ENCODE data around the gene SFMBT1. TPM values are rescaled to one million over a fixed set of nuclear protein-coding genes. Genes with fewer than 3 reads are reported as not detected.
A peak's percentile ranks its signal among the peaks of the same experiment; 100 is the strongest.

SFMBT1 gene
- total RNA-seq, 1 experiment from 2014 or later = 3.0 TPM

GRCh38 chr3:52986049-52986448, 59.8 kb downstream of the SFMBT1 start:
- no peaks in the 10 kb centered on the region for H3K9me2 ChIP-seq (replicated peaks; ENCODE audit: insufficient read depth, low read length)
- no peaks in the 10 kb centered on the region for H3K36me3 ChIP-seq (ENCODE audit: insufficient read depth, low read length)
- H3K27me3 ChIP-seq (ENCODE audit: low read length) = no peaks in the 10 kb centered on the region
- no peak overlapping the region for H3K27ac ChIP-seq (ENCODE audit: low read length)
- H3K9me3 ChIP-seq (ENCODE audit: low read length) = no peaks in the 10 kb centered on the region
- H3K4me3 ChIP-seq (ENCODE audit: low read length) = no peak overlapping the region
- H3K4me2 ChIP-seq (ENCODE audit: low read depth, low read length, poor library complexity, severe bottlenecking) = no peak overlapping the region
- no peak for DNase-seq
- H3K4me1 ChIP-seq (ENCODE audit: low read length) = peaks cover 10% of the 10 kb centered on the region
- H3K79me2 ChIP-seq (ENCODE audit: low read length) = no peaks in the 10 kb centered on the region
- H4K20me1 ChIP-seq (ENCODE audit: insufficient read depth, low read depth, low read length) = no peaks in the 10 kb centered on the region
- H2AFZ ChIP-seq (ENCODE audit: low read length) = no peak overlapping the region
- no peak overlapping the region for H3K9ac ChIP-seq (ENCODE audit: low read length)

DNA sequence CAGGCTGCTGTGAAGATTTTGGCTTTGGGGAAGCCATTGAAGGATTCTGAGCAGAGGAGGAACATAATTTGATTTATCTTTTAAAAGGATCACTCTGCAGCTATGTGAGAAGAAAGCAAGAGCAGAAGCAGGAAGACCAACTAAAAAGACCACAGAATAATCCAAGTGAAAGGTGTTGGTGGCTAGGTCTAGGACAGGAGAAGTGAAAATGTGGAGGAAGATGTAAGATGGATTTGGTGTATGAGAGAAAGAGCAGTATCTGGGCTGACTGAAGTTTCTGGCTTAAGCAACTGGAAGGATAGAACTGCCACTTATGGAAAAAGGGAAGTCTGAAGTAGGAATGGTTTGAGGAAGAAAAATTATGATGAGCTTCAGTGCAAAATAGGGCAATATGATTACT, 62.0 kb downstream of the SFMBT1 start:
- H3K4me1 ChIP-seq (ENCODE audit: low read length) = peaks cover 10% of the 10 kb centered on the region
- no peak overlapping the region for H3K4me3 ChIP-seq (ENCODE audit: low read length)
- no peak overlapping the region for H3K9ac ChIP-seq (ENCODE audit: low read length)
- no peaks in the 10 kb centered on the region for H3K9me3 ChIP-seq (ENCODE audit: low read length)
- no peaks in the 10 kb centered on the region for H3K27me3 ChIP-seq (ENCODE audit: low read length)
- H4K20me1 ChIP-seq (ENCODE audit: insufficient read depth, low read depth, low read length) = no peaks in the 10 kb centered on the region
- no peak for DNase-seq
- peak overlapping the region; percentile 13 for H3K4me2 ChIP-seq (ENCODE audit: low read depth, low read length, poor library complexity, severe bottlenecking)
- H3K79me2 ChIP-seq (ENCODE audit: low read length) = no peaks in the 10 kb centered on the region
- no peak overlapping the region for H3K27ac ChIP-seq (ENCODE audit: low read length)
- peak overlapping the region; percentile 57; the same call in 1 of the 2 replicates for H2AFZ ChIP-seq (ENCODE audit: low read length)
- no peaks in the 10 kb centered on the region for H3K9me2 ChIP-seq (replicated peaks; ENCODE audit: insufficient read depth, low read length)
- H3K36me3 ChIP-seq (ENCODE audit: insufficient read depth, low read length) = no peaks in the 10 kb centered on the region

DNA sequence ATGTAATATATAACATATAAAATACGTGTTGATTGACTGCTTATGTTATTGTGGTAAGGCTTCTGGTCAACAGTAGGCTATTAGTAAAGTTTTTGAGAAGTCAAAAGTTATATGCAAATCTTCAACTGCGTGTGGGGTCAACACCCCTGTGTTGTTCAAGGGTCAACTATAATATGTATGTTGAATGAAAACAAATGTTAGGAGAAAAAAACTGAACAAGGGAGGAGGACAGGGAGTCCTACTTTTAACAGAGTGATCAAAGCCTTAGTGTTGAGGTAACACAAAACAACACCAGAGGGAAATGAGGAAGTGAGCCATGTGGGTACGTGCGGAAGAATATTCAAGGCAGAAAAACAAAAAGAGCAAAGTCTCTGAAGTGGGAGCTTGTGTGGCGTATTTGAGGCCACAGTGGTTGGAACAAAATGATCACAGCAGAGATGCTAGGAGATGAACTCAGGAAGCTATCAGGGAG, 62.5 kb downstream of the SFMBT1 start:
- H3K9ac ChIP-seq (ENCODE audit: low read length) = no peak overlapping the region
- H4K20me1 ChIP-seq (ENCODE audit: insufficient read depth, low read depth, low read length) = no peaks in the 10 kb centered on the region
- no peaks in the 10 kb centered on the region for H3K36me3 ChIP-seq (ENCODE audit: insufficient read depth, low read length)
- peaks cover 10% of the 10 kb centered on the region for H3K4me1 ChIP-seq (ENCODE audit: low read length)
- no peak overlapping the region for H3K4me3 ChIP-seq (ENCODE audit: low read length)
- H3K27ac ChIP-seq (ENCODE audit: low read length) = no peak overlapping the region
- no peaks in the 10 kb centered on the region for H3K79me2 ChIP-seq (ENCODE audit: low read length)
- no peaks in the 10 kb centered on the region for H3K27me3 ChIP-seq (ENCODE audit: low read length)
- peak overlapping the region; percentile 57; the same call in 1 of the 2 replicates for H2AFZ ChIP-seq (ENCODE audit: low read length)
- H3K9me3 ChIP-seq (ENCODE audit: low read length) = no peaks in the 10 kb centered on the region
- no peaks in the 10 kb centered on the region for H3K9me2 ChIP-seq (replicated peaks; ENCODE audit: insufficient read depth, low read length)
- DNase-seq = peak; percentile 55
- peak overlapping the region; percentile 13 for H3K4me2 ChIP-seq (ENCODE audit: low read depth, low read length, poor library complexity, severe bottlenecking)

- H3K4me3 ChIP-seq (ENCODE audit: low read length) = no peak overlapping the region
- peaks cover 10% of the 10 kb centered on the region for H3K4me1 ChIP-seq (ENCODE audit: low read length)
- no peaks in the 10 kb centered on the region for H3K36me3 ChIP-seq (ENCODE audit: insufficient read depth, low read length)
- H2AFZ ChIP-seq (ENCODE audit: low read length) = 0 out of 2 replicates have a peak overlapping the region, but pooled peaks have one; percentile 57
- H3K79me2 ChIP-seq (ENCODE audit: low read length) = no peaks in the 10 kb centered on the region
- H3K9me3 ChIP-seq (ENCODE audit: low read length) = no peaks in the 10 kb centered on the region
- no peak overlapping the region for H3K4me2 ChIP-seq (ENCODE audit: low read depth, low read length, poor library complexity, severe bottlenecking)
- H3K9me2 ChIP-seq (replicated peaks; ENCODE audit: insufficient read depth, low read length) = no peaks in the 10 kb centered on the region
- H3K27ac ChIP-seq (ENCODE audit: low read length) = no peak overlapping the region
- H3K27me3 ChIP-seq (ENCODE audit: low read length) = no peaks in the 10 kb centered on the region
- no peaks in the 10 kb centered on the region for H4K20me1 ChIP-seq (ENCODE audit: insufficient read depth, low read depth, low read length)
- no peak overlapping the region for H3K9ac ChIP-seq (ENCODE audit: low read length)
- DNase-seq = no peak
Observed at GRCh38 chr3:52982839-52983238, 63.0 kb downstream of the SFMBT1 start.

DNA sequence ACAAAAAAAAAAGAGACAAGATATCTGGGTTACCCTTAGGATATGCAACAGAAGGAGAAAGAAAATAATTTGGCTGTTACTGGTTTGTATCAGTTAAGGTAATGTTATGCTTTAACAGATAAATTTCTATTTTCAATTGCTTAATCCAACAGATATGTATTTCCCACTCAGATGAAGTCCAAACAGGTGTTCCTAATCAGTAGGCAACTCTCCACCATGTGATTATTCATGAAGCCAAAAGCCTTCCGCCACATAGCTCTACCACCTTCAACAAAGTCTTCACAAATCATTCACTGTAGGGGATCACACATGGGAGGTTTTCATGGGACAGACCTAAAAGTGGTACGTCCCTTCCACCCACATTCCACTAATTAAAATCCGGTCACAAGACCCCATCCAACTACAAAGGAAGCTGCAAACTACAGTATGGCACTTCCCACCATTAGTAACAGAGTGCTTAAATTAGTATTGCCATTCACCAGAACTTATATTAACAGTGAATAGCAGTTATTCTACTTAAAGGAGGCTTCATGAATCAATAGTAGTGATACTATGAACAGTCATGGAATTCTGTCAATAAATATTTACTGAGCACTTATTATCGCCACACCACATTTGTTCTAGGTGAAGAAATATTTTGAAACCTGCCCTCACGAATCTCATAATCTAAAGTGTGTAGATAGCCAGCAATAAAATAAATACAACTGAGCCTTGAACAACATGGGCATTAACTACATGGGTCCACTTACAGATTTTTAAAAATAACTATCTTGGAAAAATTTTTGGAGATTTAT, 66.5 kb downstream of the SFMBT1 start:
- H3K9me3 ChIP-seq (ENCODE audit: low read length) = no peaks in the 10 kb centered on the region
- no peaks in the 10 kb centered on the region for H3K9me2 ChIP-seq (replicated peaks; ENCODE audit: insufficient read depth, low read length)
- no peaks in the 10 kb centered on the region for H3K79me2 ChIP-seq (ENCODE audit: low read length)
- H3K27me3 ChIP-seq (ENCODE audit: low read length) = no peaks in the 10 kb centered on the region
- H3K36me3 ChIP-seq (ENCODE audit: insufficient read depth, low read length) = no peaks in the 10 kb centered on the region
- no peak overlapping the region for H3K4me3 ChIP-seq (ENCODE audit: low read length)
- H3K4me1 ChIP-seq (ENCODE audit: low read length) = peaks cover 10% of the 10 kb centered on the region
- no peak for DNase-seq
- no peak overlapping the region for H3K27ac ChIP-seq (ENCODE audit: low read length)
- no peaks in the 10 kb centered on the region for H4K20me1 ChIP-seq (ENCODE audit: insufficient read depth, low read depth, low read length)
- H3K4me2 ChIP-seq (ENCODE audit: low read depth, low read length, poor library complexity, severe bottlenecking) = no peak overlapping the region
- no peak overlapping the region for H3K9ac ChIP-seq (ENCODE audit: low read length)
- H2AFZ ChIP-seq (ENCODE audit: low read length) = no peak overlapping the region

- no peak overlapping the region for H3K4me2 ChIP-seq (ENCODE audit: low read depth, low read length, poor library complexity, severe bottlenecking)
- no peak for DNase-seq
- H3K79me2 ChIP-seq (ENCODE audit: low read length) = no peaks in the 10 kb centered on the region
Observed at GRCh38 chr3:52978109-52978754, 67.6 kb downstream of the SFMBT1 start.

GRCh38 chr3:52973806-52974205, 72.1 kb downstream of the SFMBT1 start:
- no peak overlapping the region for H3K9ac ChIP-seq (ENCODE audit: low read length)
- no peak overlapping the region for H3K4me2 ChIP-seq (ENCODE audit: low read depth, low read length, poor library complexity, severe bottlenecking)
- H3K27me3 ChIP-seq (ENCODE audit: low read length) = no peaks in the 10 kb centered on the region
- H3K9me3 ChIP-seq (ENCODE audit: low read length) = no peaks in the 10 kb centered on the region
- DNase-seq = no peak
- no peak overlapping the region for H3K27ac ChIP-seq (ENCODE audit: low read length)
- H3K9me2 ChIP-seq (replicated peaks; ENCODE audit: insufficient read depth, low read length) = no peaks in the 10 kb centered on the region
- H3K4me3 ChIP-seq (ENCODE audit: low read length) = no peak overlapping the region
- H3K79me2 ChIP-seq (ENCODE audit: low read length) = no peaks in the 10 kb centered on the region
- no peaks in the 10 kb centered on the region for H4K20me1 ChIP-seq (ENCODE audit: insufficient read depth, low read depth, low read length)
- no peaks in the 10 kb centered on the region for H3K4me1 ChIP-seq (ENCODE audit: low read length)
- H2AFZ ChIP-seq (ENCODE audit: low read length) = no peak overlapping the region
- H3K36me3 ChIP-seq (ENCODE audit: insufficient read depth, low read length) = no peaks in the 10 kb centered on the region

More at GRCh38 chr3:52978109-52978754, 67.6 kb downstream of the SFMBT1 start:
- no peak overlapping the region for H2AFZ ChIP-seq (ENCODE audit: low read length)
- no peak overlapping the region for H3K4me3 ChIP-seq (ENCODE audit: low read length)
- no peaks in the 10 kb centered on the region for H4K20me1 ChIP-seq (ENCODE audit: insufficient read depth, low read depth, low read length)
- H3K36me3 ChIP-seq (ENCODE audit: insufficient read depth, low read length) = no peaks in the 10 kb centered on the region
- H3K27me3 ChIP-seq (ENCODE audit: low read length) = no peaks in the 10 kb centered on the region
- H3K9me3 ChIP-seq (ENCODE audit: low read length) = no peaks in the 10 kb centered on the region
- H3K9me2 ChIP-seq (replicated peaks; ENCODE audit: insufficient read depth, low read length) = no peaks in the 10 kb centered on the region
- no peak overlapping the region for H3K9ac ChIP-seq (ENCODE audit: low read length)
- peaks cover 2% of the 10 kb centered on the region for H3K4me1 ChIP-seq (ENCODE audit: low read length)
- no peak overlapping the region for H3K27ac ChIP-seq (ENCODE audit: low read length)

DNA sequence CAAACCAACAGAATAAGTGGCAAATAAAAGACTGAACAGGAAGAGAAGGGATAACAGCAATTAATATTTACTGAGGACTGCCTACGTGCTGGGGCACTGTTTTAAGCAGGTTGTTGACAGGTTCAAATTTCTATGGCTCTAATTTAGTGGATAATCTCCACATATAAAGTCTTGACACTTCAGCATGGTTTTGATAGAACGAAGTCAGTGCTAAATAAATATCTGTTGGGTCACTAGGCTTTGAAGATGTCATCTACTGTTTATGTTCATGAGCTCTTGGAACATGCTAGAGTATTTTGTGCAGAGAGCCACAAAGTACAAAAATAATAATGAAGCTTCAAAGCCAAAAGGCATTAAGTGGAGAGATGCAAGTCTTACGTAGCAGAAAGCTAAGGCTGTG, 74.0 kb downstream of the SFMBT1 start:
- H3K9me3 ChIP-seq (ENCODE audit: low read length) = no peaks in the 10 kb centered on the region
- H3K9me2 ChIP-seq (replicated peaks; ENCODE audit: insufficient read depth, low read length) = no peaks in the 10 kb centered on the region
- H4K20me1 ChIP-seq (ENCODE audit: insufficient read depth, low read depth, low read length) = no peaks in the 10 kb centered on the region
- no peak overlapping the region for H3K4me3 ChIP-seq (ENCODE audit: low read length)
- no peaks in the 10 kb centered on the region for H3K36me3 ChIP-seq (ENCODE audit: insufficient read depth, low read length)
- H3K27ac ChIP-seq (ENCODE audit: low read length) = no peak overlapping the region
- H3K4me1 ChIP-seq (ENCODE audit: low read length) = no peaks in the 10 kb centered on the region
- no peak overlapping the region for H3K4me2 ChIP-seq (ENCODE audit: low read depth, low read length, poor library complexity, severe bottlenecking)
- H2AFZ ChIP-seq (ENCODE audit: low read length) = no peak overlapping the region
- H3K79me2 ChIP-seq (ENCODE audit: low read length) = no peaks in the 10 kb centered on the region
- no peaks in the 10 kb centered on the region for H3K27me3 ChIP-seq (ENCODE audit: low read length)
- no peak for DNase-seq
- H3K9ac ChIP-seq (ENCODE audit: low read length) = no peak overlapping the region
